HG03025 (cell line): Measurements from ENCODE around the gene CYP2W1.

Experiments used
- ATAC-seq: cut with Tn5 transposase; IDR thresholded peaks from one replicate; pipeline ENCODE4 v1.9.1; 2021; ENCODE audit warnings: mild to moderate bottlenecking, moderate library complexity; ENCODE audit not compliant: unreplicated experiment, low FRiP score

Gene CYP2W1

DNA sequence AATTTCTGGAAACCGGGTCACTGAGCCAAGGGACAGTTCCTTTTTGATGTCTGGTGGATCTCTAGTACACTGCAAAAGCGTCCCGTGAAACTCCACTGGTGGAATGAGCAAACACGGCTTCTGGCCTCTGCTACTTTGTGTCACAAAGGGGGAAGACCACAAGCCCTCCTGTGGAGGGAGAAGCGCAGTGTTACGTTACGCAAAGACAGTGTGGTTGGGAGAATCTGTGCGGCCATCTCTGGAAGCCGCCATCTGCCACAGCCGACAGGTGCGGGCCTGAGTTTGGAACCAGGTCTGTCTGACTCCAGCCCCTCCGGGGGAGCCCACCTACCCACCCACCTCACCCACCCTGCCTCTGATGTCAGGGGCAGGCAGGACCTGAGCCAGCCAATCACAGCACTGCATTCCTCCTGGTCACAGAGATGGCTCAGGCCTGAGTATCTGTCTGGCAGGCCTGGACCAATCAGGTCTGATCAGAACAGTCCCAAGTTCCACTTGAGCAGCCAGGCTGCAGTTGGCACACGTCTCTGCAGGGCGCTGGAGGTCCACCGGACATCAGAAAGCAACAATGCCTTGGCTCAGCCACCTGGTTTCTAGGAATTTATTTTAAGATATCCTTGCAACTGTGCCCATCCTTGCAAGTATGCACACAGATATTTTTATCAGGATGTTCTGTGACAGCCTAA, 3.0 kb upstream of the CYP2W1 start:
- no peak for ATAC-seq

GRCh38 chr7:981793-982510, 1.0 kb upstream of the CYP2W1 start:
- no peak for ATAC-seq

GRCh38 chr7:982511-983003, 424 bp upstream of the CYP2W1 start:
- no peak for ATAC-seq

GRCh38 chr7:983616-984071, 663 bp downstream of the CYP2W1 start:
- no peak for ATAC-seq

GRCh38 chr7:984361-985126, 1.6 kb downstream of the CYP2W1 start:
- ATAC-seq: no peak

DNA sequence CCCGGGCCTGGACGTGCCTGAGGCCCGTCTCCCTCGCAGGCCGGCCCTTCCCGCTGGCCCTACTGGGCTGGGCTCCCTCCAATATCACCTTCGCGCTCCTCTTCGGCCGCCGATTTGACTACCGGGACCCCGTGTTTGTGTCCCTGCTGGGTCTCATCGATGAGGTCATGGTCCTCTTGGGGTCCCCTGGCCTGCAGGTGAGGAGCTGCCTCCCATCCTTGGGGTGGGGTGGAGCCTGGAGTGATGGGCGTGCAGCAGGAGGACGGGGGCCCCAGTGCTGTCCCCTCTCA, 2.1 kb downstream of the CYP2W1 start:
- no peak for ATAC-seq

DNA sequence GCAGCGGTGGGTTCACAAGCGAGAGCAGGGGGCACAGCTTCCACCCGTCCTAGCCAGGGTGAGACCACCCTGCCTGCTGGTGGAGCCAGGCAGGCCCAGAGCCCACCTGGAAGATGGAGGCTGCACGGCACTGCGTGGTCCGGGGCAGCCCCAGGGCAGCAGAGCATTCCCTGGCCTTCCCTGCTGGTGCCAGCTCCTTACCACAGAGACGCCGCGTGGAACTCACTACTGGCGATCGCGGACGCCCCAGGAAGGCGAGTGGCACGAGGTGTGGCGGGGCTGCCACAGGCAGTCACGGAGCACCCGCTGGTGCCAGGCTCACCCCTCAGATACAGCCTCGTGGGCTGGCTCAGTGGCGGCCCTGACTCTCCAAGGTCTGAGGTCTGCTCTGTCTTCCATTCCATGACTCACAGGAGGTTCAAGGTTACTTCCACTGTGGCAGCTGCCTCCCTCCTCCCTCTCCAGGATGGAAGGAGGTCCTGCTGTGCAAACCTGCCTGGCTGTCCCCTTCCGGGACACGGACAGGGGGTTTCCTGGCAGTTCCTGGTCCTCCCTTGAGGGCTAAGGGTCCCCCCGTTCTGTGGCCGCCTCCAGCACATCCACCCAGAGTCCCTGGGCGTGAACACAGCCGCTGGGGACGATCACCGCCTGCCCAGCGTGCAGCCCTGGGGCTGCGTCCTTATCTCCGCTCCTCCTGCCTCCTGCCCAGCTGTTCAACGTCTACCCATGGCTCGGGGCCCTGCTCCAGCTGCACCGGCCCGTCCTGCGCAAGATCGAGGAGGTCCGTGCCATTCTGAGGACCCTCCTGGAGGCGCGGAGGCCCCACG, 3.1 kb downstream of the CYP2W1 start:
- ATAC-seq: no peak

DNA sequence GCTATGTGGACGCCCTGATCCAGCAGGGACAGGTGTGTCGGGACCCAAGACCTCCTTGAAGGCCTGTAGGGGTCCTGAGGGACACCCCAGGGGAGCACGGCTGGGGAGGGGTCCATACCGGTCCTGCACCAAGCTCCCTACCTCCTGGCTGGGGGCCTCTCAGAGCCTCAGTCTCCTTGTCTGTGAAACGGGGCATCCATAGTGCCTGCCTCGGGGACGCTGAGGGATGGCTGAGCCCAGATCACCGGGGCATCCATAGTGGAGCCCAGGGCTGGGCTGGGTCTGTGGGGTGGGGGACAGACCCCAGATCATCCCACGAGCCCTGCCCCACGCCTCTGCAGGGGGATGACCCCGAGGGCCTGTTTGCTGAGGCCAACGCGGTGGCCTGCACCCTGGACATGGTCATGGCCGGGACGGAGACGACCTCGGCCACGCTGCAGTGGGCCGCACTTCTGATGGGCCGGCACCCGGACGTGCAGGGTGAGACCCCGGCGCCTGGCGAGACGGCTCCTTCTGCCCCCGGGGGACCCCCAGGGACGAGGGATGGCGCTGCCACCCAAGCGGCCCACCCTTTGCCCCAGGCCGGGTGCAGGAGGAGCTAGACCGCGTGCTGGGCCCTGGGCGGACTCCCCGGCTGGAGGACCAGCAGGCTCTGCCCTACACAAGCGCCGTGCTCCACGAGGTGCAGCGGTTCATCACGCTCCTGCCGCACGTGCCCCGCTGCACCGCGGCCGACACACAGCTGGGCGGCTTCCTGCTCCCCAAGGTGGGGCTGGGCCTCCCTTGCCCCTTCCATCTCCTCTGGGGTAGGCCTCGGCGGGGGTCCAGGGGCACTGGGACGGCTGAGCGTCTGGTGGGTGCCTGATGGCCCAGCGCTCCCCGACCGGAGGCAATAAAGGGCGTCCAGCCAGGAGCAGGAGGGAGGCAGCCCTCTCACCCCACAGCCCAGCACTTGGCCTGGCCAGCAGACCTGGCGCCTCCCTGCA, 4.1 kb downstream of the CYP2W1 start:
- no peak for ATAC-seq

DNA sequence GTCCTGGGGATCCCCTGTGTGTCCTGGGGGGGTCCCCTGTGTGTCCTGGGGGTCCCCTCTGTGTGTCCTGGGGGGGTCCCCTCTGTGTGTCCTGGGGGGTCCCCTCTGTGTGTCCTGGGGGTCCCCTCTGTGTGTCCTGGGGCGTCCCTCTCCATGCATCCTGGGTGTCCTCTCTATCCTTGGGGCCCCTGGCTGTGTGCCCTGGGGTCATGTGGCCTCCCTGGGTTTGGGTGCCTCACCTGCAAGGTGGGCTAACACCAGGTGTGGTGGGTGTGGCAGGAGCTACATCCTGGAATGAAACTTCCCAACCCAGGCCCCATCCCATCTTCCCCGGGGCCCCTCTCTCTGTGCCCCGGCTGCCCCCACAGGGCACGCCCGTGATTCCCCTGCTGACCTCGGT, 4.9 kb downstream of the CYP2W1 start:
- ATAC-seq: no peak

GRCh38 chr7:988426-988911, 5.5 kb downstream of the CYP2W1 start:
- ATAC-seq: no peak

DNA sequence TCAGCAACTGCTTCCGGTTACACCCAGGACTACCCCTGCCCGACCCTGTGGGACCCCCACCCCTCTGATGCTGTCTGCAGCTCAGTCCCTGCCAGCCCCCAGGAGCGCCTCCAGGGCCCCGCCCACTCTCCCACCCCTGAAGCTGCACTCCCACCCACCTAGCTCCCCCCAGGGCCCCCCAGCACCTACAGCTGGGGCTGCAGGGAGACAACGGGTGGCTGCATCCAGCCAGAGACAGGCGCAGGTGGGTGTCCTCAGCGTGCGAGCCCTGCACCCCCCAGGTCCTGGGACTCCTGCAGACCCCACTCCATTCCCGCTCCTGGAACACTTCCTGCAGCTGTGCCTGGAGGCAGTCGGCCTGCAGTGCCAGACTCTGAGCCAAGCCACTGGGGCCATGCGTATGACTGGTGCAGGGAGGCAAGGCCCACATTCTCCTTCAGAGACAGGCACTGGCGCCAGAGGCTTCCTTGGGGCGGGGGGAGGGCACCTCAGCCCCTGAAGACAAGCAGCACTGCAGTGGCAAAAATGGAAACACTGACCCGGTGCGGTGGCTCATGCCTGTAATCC, 6.1 kb downstream of the CYP2W1 start:
- no peak for ATAC-seq

DNA sequence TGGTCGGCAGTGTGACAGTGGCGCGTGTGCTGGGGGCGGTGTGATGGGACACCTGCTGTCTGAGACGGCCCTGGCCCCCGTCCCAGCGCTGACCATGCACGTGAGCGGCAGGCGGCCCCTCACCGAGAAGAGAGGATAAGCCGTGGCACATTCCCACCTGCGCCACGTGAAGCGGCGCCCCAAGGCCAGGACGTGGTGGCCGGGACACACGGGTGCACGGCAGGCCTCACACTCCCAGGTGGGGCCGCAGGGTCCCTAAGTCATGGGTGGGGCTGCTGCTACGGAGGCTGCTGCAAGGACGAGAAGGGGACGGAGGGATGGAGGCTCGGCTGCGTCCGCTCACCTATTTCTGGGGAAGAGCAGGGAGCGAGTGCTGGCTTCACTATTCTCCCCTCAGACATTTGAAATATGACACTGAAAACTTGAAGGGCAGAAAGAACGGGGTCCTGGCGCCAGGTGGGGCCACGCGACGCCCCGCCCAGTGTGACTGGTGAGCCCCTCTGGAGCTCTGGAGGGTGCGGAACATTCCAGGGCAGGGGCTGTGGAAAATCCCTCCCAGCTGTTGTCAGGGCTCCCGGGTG, 7.5 kb downstream of the CYP2W1 start:
- no peak for ATAC-seq

- no peak for ATAC-seq
These were observed 8.2 kb downstream of the CYP2W1 start for GRCh38 chr7:990933-991728.

GRCh38 chr7:991729-992656, 9.0 kb downstream of the CYP2W1 start:
- no peak for ATAC-seq

- peak; percentile 75 for ATAC-seq
These were observed 10.0 kb downstream of the CYP2W1 start for GRCh38 chr7:992709-993607.
